ENCODE results near the gene NPIPB6.

- TF ChIP-seq CTCF (conservative IDR thresholded peaks at IDR 0.05), result no peak
- TF ChIP-seq ZFX (IDR thresholded peaks at IDR 0.05), result no peak
Measured at GRCh38 chr16:28297308-28297707, 66.0 kb downstream of the NPIPB6 start.

Data from C4-2B (cell line).